GM08714 (cell line): Measurements from ENCODE around the gene M1AP.
"Not testable (repeated sequence)": the region's sequence is repeated elsewhere in the genome, so short reads cannot be mapped to it uniquely, and the experiment has no call there.

Experiments used
- H3K4me3 ChIP-seq: fragments of 200-500 bp; sonication (Bioruptor generic); 2 replicates; pipeline ENCODE4 v1.5.1; 2014; ENCODE audit warnings: mild to moderate bottlenecking, low read length, inconsistent platforms
- ZNF274 ChIP-seq: IDR thresholded peaks from 2 replicates; pipeline ENCODE4 v1.6.1; 2012; ENCODE audit warnings: mild to moderate bottlenecking, low read depth, low read length

M1AP gene

DNA sequence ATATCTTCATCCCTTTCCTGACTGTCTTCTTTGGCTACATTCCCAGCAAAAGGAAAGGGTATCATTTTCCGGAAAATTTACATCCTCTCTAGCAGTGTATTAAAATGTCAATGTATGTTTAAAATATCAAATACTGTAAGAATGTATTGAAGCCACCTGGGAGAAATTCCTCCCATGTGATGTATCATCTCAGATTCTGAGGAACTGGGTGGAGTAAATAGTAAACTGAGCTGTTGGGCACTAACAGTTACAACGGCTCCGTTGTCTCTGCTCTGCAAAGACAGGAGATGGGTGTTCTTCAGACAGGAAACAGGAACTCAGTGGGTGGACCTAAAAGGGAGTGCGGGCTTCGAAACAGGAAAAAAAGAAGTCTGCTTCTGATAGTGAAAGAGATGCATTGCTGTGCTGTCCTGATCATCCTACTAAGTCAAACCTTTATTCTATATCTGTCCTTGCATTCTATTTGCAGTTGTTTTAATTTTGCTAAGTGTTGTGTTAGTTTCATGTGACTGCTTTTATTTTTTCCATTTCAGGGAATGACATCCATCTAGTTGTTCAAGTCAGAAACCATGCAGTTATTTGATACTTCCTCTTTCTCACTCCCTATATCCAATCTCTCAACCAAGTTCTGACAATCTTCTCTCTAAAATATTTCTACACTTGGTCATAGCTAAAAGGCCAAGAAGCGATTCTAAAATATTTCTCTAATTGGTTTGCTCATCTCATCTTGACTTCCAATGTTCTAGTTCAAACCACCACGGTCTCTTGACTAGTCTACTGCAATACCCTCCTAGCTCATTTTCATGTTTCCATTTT is 74.2 kb downstream of the M1AP start:
- no peak for TF ChIP-seq ZNF274
- no peak overlapping the region; the same call in 1 of the 2 replicates for H3K4me3 ChIP-seq

DNA sequence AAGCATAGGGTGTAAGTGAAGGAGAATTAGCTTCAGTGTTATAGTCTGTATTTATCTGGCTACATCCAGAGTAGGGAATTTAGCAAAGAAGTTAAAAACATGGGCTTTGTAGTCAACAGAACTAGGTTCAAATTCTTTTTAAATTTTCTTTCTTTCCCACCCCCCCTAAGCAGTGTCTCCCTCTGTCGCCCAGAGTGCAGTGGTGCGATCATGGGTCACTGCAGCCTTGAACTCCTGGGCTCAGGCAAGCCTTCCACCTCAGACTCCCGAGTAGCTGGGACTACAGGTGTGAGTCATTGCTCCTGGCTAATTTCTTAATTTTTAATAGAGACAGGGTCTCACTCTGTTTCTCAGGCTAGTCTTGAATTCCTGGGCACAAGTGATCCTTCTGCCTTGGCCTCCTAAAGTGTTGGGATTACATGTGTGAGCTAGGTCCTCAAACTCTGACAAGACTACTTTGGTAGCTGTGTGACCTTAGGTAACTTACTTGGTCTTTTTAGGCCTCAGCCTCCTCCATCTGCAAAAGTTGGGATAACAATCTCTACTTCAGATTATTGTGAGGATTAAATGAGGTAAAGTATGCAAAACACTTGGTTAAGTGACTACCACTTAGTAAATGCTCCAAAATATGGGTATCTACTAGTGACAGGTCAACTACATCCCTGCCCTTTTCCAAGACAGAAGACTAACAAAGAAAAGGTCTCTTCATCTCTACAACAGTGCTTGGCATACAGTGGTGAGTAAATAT is 75.8 kb downstream of the M1AP start:
- TF ChIP-seq ZNF274, result no peak
- no peak overlapping the region for H3K4me3 ChIP-seq

DNA sequence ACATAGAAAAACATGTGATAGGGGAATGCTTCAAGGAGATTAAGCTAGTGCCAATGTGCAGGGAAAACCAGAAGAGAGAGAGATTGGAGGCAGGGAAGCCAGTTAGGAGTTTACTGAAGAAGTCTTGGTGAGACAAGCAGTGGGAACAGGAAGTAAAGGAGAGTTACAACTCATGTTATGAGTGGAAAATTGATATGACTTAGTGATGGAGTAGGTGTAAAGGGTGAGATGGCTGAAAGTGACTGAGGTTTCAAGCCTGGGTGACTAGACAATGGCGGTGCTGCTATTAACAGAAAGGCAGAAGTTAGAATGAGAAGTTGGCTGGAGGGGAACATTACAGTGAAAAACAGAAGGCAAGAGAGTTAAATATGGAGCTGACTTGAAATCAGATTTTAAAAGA is 77.1 kb downstream of the M1AP start:
- no peak overlapping the region for H3K4me3 ChIP-seq
- TF ChIP-seq ZNF274, result no peak

DNA sequence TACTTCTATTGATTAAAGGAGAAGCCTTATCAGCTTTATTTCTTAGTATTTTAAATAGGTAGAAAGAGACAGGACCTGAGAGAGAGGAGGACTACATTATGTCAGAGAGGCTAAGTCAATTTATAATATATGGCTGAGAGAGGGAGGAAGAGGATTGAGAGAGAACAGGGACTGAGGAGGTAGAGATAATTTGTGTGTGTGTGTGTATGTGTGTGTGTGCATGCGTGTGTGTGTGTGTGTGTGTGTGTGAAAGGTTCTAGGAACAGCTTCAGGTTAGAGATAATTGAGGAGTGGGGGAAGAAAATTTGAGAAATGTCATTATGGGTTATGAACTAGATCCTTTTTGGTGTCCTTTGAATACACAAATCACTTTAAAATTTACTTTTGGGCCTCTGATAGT is 78.4 kb downstream of the M1AP start:
- no peak for TF ChIP-seq ZNF274
- H3K4me3 ChIP-seq, result no peak overlapping the region

DNA sequence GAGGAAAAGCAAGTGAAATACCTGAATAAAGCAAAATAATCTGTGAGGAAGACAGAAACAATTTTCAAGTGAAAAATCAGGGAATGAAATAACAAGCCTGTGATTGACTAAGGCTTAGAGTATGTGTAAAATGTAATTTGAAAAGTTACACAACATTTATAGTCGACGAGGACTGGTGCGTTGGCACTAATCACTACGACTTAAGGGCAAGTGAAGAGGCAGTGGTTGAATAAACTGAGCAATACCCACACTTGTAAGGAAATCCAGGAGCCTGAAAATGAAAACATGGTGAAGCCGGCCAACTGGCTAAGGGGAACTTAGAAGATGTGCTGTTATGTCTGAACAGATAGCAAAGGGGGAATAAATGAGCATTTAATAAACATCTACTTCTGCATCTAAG is 80.2 kb downstream of the M1AP start:
- TF ChIP-seq ZNF274, result no peak
- H3K4me3 ChIP-seq, result no peak overlapping the region

DNA sequence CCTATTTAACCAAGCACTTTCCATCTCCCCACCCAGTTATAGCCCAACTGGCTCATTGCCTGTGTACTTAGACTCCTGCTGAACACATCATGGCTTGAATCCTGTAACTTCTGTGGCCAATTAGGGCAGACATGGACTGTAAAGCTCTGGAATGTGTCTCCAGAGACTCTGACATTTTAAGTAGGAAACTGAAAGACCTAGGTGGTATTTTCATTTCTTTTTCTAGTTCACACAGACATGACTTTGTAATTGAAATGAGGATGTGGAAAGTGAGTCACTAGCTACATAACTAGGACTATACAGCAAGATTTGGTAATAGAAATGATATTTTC is 81.4 kb downstream of the M1AP start:
- no peak for TF ChIP-seq ZNF274
- H3K4me3 ChIP-seq, result no peak overlapping the region

DNA sequence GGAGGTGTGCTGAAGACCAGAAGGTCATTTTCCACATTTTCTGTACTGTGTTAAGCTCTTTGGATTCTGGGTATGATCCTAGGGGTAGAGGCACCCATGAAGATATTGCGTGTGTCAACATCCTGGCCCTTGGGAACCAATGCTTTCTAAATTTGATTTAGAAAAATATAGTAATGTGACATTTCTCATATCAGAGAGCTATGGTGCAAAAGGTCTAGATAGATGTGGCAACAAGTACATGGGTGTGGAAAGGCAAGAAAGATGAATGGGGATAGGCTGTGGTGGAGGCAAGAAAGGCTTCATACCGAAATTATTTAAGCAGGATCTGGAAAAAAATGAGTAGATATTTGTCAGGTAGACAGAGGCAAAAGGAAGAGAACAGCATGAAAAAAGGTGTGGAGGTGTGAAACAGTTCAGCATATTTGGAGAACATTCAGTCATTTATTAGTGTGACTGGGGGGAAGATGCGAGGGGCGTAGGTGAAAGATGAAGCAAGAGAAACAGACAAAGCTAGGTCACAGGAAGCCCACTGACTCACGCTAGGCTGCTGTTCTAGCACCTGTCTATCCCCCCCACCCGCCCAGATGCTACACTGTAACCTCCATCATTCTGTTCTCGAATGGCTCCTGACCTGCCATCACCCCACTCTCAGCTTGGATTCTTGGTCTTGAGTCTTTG is 81.9 kb downstream of the M1AP start:
- no peak for TF ChIP-seq ZNF274
- no peak overlapping the region for H3K4me3 ChIP-seq

DNA sequence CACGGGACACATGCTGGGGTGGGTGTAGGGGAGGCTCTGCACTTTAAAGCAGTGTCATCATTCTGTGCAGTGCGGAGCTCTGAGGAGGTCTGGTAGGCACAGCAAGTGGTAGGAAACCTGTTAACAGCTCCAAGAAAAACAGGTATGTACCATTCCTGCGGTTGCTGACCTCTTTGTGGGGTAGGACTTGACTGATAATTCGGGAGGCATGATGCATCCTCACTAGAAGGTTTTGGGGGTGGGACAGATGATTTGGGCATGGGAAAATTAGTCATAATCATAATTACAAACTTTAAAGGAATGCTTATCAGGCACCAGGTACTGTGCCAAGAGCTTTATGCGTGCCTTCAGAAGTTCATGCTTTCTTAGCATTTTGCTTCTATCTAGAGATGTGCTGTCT is 83.9 kb downstream of the M1AP start:
- H3K4me3 ChIP-seq, result no peak overlapping the region
- no peak for TF ChIP-seq ZNF274

DNA sequence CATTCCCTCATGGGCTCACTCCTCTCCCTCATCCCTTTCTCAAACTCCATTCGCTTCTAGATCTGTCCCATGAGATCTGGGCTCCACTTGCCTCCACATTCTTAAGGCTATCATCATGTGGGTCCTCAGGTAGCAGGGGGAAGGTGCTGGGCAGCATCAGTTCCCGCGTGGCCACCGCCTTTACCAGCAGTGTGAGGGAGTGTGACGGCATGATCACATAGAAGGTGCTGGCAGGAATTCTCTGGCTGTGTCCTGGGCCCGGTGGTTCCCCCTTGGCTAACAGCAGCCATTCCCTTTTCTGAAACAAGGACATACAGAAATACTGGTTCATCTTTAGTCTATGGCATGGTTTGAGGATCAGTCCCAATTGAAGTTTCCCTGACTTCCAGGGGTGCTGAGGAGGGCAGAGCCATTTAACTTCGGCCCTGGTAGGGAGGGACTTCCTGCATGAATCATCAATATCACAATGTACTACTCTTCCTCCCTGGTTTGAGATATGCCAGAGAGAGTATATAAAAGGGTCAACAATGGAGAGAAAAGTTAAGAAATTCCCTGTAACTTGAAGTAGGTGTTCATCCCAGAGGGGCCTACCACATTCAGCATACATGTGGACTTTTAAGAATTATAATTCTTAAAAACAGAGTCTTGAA is 85.9 kb downstream of the M1AP start:
- no peak overlapping the region for H3K4me3 ChIP-seq
- no peak for TF ChIP-seq ZNF274

DNA sequence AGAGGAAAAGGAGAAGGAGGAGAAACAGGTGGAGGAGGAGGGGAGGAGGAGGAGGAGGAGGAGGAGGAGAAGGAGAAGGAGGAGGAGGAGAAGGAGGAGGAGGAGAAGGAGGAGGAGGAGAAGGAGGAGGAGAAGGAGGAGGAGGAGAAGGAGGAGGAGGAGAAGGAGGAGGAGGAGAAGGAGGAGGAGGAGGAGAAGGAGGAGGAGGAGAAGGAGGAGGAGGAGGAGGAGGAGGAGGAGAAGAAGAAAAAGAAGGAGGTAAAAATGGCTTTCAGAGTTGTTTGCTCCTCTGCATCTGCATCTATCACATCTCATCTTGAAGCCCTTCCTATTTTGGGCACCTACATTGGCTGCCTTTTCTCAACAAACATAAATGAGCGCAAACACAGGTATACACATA is 87.1 kb downstream of the M1AP start:
- not testable (repeated sequence) for H3K4me3 ChIP-seq

DNA sequence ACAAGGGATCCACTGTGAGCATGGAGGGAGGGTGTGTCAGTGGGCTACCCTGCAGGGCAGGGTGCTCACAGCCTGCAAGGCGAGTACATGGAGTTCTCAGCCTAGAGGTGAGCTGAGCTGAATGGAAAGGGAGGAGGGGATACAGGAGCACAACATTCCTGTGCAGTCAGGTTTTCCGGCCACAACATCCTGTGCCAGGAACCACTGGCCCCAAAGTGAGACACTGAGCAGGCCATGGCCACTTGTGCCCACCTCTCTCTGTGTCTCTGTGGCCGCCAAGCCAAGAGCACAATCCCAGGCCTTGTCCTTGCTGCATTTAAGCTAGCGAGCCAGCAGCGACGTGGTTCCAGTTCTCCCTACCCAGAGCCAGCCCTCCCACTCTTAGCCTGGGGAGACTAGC is 87.5 kb downstream of the M1AP start:
- no peak overlapping the region for H3K4me3 ChIP-seq
- TF ChIP-seq ZNF274, result no peak

DNA sequence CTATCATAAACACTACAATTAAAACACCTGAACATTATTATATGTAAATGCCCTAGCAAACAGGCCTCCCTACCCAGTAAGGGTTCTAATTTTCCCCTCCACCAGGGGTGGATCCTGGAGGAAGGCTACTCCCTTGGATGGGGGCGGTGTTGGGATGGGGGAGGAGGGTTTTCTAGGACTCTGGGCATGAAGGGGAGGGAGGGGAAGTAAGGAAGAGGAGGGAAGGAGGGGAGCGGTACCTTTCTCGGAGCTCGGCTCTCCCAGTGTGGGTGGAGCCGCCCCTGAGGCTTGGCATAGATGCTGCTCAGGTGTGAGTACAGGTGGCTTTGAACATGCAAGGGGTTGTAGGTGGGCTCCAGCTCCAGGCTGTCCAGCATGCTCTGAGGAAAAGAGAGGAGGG is 88.2 kb downstream of the M1AP start:
- H3K4me3 ChIP-seq, result no peak overlapping the region
- no peak for TF ChIP-seq ZNF274

DNA sequence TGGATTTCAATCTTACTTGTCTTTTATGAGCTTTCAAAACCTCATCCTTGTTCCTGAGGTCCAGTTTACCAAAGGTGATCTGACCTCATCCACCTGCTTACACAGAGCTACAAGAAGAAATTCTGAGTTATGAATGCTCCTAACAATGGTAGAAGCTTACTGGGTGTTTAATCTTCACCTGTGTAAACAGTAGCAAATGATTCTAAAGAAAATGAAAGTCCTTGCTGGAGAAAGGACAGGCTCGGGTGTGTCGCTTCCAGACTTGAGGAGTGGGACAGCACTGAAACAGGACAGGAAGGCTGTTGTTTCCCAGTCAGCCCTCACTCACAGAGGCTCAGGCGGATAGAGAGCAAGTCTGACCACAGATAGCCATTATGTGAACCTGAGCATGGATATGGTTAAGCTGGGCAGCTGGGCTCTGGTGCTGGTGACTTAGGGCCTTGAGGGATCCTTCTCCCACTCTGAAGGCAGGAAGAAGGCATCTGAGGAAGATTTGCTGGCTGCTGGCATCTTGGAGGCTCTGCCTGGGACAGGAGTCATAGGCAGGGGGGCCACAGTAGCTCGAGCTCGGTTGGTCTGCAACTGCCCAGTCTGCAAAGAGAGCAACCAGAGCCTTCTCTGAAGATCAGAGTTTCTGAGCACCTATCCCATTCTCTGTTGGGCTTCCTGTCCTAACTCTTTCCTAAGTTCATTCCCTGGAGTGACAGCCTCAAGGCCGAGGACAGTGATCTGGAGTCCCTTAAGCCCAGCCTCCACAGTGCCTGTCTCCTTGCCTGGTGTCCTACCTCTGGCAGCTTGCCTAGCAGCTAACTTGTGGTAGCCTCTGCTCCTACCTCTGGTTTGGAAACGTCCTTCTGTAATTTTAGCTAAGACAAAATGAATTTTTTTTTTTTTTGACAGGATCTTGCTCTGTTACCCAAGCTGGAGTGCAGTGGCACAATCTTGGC is 89.6 kb downstream of the M1AP start:
- TF ChIP-seq ZNF274, result no peak

More for the DNA sequence above, 89.6 kb downstream of the M1AP start:
- H3K4me3 ChIP-seq, result no peak overlapping the region
